Midbrain (tissue), 1 donor: ENCODE results near the gene LITAF.

ENCODE experiments used
- DNase-seq: peaks from one replicate; lab custom pipeline; 2025; lab: John Stamatoyannopoulos, UW

LITAF gene

DNA sequence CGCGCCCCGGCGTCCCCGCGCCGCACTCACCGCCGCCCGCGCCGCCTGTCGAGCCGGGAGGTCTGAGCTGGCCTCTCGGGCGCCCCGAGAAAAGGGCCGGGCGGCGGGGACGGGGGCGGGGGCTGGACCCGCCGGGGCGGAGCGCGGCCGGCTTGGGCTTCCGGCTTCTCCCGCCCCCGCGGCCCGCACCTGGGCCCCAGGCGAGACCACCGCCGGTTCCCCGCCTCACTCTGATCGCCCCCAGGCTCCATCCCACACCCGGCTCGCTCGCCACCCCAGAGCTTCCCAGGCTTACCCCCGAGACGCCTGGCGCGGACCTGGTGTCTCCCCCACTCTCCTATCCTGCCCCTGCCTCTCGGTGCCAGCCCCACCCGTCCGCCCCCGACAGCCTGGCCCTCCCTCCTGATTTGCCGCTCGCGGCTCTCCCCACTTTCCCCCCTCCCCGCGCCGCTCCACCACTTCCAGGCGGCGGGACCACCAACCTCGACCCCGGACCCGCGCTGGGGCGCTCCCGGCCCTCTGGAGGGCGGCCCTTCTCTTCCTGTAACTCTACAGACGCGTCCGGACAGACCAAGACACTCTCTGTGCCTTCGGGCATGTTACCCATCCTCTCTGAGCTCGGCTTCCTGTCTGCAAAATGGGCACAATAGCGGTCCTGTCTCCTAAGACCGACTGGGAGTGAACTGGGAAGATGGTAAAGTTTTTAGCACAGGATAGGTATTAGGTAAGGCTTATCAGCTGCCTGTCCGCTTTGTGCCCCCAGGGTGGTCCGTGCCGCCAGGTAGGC, at the start of gene LITAF:
Gene LITAF, minus strand, starts transcription at position 64 of the 787 bp plus-strand sequence. CDS start 30,189 bp downstream, outside the sequence.
- DNase-seq = peak; percentile 44

DNA sequence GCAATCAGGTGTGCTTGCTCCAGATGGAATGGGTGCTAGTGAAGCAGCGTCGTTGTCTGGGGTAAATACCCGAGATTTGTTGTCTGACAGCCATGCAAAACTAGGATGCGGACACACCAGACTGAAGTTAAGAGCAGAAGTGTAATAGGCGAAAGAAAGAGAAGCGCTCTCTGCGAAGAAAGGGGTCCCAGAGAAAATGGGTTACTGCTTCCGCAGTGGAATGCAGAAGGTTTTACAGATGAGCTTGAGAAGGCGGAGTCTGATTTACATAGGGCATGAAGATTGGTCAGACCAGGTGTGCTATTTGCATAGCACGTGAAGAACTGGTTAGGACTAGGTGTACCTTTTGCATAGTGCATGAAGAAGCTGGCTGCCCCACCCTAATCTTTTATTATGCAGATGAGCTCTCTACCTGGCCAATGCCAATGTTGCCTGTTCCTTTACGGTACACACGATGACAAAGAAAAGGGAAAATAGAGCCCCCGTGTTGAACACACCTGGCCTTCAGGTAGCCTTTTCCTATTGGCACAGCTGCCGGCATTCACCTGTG, 49.5 kb upstream of the LITAF start:
- DNase-seq = no peak

DNA sequence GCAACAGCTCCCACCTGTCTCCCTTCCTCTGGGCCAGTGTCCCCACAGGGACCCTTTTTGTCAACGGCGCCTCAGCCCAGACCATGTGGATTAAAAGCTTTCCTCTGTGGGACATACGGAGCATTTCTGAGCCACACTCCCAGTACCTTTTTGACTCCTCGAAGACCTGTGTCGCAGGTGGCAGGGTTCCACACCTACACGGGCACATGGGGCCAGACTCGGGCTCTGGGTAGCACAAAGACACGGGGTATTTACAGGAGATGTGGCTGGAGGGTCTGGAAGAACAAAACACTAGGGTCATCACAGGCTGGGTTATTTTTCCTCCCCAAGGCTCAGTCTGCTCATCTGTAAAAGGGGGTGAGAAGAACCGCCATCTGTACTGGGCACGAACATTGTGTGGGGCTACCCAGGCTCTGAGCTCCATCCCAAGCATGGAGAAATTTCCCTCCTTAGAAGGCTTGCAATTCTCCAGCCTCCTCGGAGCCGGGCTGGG, 49.0 kb upstream of the LITAF start:
- no peak for DNase-seq

DNA sequence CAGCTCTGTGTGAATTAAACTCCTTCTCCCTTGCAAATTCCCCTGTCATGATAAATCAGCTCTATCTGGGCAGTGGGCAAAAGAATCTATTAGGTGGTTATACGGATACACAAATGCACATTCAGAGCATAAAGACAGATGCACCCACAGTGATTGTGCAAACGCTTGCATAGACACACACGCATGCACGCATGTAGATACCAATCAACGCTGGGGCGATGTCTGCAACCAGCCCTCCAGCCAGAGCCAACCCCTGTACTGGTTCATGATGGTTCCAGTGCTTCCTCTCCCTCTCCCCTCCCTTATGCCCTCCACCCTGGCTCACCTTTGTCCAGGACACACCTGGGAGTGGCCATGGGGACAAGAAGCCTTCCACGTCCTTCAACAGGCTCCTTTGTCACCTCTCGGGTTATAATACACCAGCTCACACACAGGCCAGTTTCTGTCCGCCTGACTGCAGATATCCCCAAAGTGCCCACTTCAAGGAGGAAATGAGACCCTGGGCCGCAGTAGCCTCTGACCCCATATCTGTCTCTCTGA, 48.5 kb upstream of the LITAF start:
- no peak for DNase-seq

DNA sequence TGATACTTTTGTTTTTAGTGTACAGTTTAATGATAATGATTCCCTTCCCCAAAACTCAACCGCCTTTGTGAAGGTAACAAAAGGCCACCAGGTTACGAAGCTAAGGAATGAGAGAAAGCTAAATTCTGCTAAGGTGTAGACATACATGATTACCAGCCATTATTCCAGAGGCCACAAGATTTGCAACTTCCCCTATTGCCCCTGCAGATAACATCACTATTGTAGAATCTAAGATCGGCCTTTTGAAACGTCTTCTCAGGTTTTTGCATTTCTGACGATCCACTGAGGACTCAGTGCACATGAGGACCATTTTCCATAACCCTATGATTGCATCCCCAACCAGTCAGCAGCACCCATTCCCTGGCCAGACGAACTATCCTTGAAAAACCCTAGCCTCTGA, 47.6 kb upstream of the LITAF start:
- DNase-seq = no peak

DNA sequence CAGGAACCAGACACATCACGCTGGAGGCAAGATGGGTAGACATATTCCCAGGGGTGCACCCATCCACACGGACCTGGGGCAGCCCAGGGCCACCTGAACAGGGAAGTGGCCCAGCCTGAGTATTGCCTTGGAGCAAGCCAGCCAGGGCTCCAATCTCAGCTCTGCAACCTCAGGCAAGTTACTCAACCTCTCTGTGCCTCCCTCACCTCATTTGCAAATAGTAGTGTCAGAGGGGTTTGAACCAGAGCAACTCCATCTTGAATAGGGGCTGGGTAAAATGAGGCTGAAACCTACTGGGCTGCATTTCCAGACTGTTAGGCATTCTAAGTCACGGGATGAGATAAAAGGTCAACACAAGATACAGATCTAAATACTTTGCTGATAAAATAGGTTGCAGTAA, 46.4 kb upstream of the LITAF start:
- no peak for DNase-seq

DNA sequence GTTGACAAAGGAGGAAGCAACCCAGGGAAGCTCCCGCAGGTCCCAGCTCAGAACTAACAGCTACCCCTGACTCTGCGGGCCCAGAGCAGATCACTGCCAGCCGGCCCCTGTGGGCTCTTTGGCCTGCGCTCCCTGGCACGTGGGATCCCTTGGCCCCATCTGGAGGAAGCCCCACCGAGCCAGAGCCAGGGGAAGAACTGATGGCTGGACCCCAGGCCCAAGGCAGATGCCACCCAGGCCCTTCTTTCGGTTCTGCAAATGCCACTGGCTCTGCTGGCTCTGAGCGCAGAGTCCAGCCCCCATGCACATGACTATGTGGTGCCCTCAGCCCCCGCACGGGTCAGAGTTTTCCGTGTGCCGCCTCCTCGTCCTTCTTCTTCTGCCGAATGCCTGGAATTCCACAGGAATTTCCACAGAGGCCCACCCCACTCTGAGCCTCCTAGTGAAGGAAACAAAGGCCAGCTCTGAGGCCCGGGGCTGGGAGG, 45.8 kb upstream of the LITAF start:
- no peak for DNase-seq

DNA sequence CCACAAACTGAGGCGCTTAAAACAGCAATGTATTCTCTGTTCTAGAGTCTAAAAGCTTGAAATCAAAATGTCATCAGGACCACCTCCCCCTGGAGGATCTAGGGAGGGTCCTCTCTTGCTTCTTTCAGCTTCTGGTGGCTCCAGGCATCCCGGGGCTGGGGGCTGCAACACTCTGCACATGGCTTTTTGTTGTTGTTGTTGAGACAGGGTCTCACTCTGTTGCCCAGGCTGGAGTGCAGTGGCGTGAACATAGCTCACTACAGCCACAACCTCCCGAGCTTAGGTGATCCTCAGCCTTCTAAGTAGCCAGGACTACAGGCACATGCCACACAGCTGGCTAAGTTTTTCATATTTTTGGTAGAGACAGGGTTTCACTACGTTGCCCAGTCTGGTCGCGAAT, 44.5 kb upstream of the LITAF start:
- no peak for DNase-seq

DNA sequence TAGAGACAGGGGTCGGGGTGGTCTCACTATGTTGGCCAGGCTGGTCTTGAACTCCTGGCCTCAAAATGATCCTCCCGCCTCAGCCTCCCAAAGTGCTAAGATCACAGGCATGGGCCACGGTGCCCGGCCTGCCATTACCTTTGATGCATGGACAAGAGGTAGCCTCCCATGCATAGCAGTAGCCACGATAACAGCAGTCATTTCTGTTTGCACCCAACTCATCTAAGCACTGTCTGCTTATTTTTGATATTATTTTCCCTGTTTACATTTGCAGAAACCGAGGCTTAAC, 44.0 kb upstream of the LITAF start:
- no peak for DNase-seq

DNA sequence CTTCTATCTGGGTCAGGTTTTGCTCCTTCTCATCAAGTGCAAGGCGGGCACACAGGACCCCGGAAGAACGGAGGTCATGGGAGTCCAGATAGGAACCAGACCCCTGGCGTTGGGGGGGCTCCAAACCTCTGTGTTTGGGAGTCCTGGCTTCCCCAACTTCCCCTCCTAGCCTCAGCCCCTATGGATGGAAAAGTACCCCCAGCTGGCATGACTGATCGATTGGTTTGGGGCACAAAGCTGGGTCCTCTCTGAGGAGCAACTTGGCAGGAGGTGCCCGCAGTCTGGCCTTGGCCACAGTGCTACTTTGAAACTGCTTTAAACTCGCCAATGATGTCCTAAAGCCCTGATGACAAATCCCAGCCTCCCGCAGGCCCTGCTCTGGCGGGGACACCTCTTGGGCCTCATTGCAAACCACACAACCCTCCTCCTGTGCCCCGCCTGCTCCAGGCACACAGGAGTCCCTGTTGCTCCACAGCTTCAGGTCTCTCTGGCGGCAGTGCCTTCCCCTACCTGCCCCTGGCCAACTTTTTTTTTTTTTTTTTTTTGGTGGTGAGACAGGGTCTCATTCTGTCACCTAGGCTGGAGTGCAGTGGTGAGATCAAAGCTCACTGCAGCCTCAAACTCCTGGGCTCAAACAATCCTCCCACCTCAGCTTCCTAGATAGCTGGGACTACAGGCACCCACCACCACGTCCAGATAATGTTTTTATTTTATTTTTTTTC, 43.5 kb upstream of the LITAF start:
- DNase-seq = no peak

DNA sequence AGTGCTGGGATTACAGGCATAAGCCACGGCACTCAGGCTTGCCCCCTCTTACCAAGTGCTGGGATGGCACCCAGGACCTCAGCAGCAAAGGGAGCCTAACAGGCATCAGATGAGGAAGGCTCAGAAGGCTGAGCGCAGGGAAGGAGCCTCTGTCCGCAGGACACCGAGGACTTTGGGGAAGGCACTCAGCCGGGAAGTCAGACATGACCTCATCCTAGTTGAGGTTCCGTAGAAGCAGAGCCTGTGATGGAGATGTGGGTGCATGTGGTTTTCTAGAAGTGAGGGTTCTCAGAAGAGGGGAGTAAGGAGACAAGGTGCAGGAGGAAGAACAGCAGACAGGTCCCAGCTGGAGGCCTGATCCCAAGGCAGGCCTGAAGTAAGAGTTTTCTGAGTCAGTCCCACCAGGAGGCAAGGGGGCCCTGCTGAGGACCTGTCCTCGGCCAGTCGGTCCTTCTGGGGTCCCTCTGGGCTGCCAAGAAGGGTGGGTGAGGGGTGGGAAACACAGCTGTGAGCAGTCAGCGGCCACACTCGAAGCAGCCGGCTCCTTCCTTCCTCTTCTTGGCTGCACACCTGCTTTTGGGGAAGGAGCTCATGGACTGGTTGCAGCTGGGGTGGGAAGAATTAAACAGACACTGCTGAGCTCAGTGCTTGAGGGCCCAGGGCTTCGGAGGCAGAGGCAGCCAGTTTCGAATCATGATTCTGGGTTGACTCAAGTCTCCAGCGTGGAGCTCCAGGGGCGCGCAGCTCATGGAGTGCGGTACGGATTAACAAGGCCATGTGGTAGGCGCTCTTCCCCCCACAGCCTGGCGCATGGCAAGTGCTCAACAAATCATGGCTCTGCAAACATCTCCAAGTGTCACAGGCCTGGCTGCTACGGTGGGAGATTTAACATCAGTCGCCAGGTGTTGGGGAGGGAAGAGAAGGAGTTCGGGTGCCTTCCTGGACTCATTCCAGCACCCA, 42.6 kb upstream of the LITAF start:
- no peak for DNase-seq

DNA sequence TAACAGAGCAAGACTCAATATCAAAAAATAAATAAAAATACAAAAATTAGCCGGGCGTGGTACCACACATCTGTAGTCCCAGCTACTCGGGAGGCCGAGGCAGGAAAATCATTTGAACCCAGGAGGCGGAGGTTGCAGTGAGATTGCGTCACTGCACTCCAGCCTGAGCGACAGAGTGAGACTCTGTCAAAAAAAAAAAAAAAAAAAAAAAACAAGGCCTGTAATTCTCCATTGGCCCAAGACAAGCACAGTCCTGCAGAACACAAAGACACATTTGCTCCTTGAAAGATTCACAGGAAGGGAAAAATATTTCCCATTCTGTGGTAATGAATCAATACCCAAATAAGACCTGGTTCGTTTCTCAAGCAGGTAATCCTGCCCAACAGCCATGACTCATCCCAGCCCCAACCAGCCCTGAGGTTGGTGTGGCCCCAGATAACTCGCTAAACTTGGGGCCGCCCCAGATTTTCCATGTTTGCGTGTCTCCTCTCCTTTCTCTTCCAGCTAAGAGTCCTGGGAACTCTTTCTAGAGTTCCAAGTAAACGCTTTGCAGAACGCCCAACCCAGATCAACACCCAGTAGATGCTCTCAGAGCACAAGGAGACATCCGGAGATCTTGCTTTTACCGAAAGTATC, 41.2 kb upstream of the LITAF start:
- no peak for DNase-seq

DNA sequence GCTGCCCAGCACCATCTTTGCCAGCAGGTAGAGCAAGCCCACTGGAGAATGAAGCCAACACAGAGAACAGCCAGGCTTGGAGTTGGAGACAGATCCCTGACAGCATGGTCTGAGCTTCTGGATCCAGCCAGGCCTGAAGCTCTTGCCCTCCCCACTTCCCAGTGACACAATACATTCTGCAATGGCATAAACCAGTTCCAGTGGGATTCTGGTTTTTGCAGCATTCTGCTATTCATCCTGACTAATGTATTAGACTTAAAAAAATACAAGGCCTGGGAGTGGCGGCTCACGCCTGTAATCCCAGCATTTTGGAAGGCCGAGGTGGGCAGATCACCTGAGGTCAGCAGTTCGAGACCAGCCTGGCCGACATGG, 40.6 kb upstream of the LITAF start:
- no peak for DNase-seq

DNA sequence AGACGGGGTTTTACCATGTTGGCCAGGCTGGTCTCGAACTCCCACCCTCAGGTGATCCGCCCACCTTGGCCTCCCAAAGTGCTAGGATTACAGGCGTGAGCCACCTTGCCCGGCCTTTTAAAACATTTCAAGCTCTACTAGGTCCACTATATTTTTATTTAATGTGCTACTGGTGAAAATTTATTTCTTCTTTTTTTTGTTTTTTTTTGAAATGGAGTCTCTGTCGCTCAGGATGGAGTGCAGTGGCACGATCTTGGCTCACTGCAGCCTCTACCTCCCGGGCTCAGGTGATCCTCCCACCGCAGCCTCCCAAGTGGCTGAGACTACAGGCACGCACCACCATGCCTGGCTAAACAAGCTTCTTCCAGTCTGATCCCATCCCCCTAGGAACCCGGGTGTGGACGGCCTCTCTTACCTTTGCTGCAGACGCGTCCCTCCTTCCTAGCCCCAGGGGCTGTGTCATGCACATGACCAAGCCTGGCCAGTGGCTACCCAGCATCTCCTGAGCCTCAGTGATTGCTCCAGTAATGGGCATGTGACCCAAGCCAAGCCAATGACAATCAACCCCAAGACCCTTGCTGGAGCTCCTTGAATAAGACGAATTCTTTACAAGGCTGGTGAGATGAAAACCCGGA, 40.1 kb upstream of the LITAF start:
- no peak for DNase-seq

DNA sequence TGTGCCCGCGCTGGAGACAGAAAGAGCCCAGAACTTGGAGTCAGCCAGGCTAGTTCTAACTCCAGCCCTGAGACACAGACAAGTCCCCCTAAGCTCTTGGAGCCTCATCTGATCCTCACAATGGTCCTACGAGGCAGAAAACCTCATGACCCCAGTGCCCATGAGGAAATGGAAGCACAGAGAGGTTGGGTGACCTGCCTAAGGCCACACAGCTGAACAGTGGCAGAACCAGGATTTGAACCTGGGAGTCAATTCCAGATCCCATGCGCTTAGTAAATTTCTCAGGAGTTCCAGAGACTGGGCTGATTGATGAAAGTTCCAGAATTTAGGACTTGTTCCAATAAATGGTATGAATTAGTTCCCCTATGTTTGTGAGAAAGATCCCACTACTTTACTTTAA, 39.0 kb upstream of the LITAF start:
- DNase-seq = no peak

DNA sequence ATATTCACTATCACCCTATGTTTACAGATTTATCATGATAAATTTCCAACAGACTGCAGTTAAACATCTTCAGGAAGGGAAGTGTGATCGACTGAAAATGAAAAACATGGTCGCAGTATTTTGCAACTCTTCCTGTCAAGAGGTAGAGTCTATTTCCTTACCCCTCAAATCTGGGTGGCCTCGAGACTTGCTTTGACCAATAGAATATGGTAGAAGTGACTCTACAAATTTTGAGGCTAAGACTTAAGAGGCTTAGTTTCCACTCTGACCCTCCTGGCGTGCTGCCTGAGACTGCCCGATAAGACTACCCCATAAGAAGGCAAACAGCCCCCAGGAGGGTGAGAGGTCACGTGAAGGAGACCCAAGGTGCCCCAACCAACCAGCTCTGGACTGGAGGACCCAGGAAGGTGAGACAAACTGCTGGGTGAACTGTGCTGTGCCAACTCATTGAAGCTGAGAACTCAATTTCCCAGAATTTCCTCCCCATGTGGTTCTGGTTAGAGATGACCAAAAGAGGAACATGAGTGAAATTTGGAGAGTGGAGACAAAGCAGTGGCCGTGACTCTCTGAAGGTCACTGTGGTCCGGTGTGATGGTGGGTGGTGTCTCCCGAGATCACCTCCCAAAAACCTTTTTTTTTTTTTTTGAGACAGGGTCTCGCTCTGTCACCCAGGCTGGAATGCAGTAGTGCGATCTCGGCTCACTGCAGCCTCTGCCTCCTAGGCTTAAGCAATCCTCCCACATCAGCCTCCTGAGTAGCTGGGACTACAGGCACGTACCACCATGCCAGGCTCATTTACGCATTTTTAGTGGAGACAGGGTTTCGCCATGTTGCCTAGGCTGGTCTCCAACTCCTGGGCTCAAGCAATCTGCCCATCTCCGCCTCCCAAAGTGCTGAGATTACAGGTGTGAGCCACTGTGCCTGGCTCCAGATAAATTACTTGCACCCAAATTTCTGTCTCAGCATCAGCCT, 38.2 kb upstream of the LITAF start:
- DNase-seq = no peak

DNA sequence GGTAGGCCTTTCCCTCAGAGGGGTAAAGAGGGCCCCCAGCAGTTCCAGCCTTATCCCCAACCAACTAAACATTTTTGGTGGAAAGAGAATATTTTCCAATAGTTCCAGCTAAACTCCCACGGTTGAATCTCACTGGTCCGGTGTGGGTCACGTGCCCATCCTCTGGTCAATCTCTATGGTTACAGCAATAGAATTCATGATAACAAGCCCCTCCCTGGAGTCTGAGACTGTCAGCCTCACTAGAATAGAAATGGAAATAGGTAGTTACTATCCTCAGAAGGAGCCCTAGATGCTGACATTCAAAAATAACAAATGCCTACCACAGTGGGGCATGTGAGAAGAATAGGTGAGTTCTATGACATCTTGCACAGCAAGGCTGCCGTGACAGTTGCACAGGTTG, 37.5 kb upstream of the LITAF start:
- no peak for DNase-seq

DNA sequence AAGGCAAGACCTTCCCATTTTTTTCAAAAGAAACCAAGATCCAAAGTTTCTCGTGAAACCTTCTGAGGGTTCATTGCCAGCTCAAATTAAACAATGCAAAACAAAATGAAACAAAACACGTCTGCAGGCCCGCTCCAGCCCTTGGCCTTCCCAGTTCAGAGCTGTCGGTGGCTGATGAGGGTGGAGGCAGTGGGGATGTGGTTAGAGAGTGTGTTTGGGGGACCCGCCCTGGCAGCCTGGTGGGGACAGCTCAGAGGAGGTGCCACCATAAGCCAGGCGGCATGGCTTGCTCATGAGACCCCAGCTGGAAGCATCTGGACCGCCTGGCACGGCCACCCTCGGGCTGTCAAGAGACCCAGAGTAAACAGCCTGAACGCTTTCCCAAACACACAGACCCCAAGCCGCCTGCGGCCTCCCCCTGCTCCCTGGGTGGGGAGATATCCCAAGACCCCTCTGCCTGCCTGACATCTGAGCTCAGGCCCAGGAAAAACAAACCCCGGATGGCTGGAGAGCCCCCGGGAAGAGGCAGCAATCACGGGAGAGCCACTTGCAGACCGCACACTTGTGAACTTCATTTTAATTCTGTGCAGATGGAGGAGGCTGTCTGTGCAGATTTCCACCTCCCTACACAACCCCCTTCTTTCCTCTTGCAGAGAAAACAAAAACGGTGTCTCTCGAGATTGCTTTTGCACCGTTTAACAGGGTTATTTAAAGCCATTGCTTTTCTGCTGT, 35.4 kb upstream of the LITAF start:
- no peak for DNase-seq

DNA sequence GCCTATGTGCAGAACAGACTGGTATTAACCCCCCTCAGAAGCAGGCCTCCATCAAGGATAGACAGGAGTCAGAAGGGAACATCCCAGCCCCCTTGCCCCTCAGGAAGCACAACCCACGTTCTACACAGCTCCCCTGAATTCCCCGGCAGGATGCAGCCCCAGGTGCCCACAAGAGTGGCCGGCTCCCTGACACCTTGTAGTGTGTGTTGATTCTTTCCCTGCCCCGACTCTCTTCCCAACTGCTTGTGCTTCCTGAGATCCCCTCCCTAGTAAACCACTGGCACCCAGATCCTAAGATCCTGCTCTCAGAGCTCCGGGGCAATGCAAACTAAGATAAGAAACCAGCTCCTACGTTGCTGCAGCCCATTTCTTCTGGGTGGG, 34.8 kb upstream of the LITAF start:
- no peak for DNase-seq
